Measurements from ENCODE around the gene CRIP1. TPM values are rescaled to one million over a fixed set of nuclear protein-coding genes. Genes with fewer than 3 reads are reported as not detected.

CRIP1 gene
- total RNA-seq, 4 donors from 2014 or later: 26.4 to 77.8 (median 33.5) TPM

DNA sequence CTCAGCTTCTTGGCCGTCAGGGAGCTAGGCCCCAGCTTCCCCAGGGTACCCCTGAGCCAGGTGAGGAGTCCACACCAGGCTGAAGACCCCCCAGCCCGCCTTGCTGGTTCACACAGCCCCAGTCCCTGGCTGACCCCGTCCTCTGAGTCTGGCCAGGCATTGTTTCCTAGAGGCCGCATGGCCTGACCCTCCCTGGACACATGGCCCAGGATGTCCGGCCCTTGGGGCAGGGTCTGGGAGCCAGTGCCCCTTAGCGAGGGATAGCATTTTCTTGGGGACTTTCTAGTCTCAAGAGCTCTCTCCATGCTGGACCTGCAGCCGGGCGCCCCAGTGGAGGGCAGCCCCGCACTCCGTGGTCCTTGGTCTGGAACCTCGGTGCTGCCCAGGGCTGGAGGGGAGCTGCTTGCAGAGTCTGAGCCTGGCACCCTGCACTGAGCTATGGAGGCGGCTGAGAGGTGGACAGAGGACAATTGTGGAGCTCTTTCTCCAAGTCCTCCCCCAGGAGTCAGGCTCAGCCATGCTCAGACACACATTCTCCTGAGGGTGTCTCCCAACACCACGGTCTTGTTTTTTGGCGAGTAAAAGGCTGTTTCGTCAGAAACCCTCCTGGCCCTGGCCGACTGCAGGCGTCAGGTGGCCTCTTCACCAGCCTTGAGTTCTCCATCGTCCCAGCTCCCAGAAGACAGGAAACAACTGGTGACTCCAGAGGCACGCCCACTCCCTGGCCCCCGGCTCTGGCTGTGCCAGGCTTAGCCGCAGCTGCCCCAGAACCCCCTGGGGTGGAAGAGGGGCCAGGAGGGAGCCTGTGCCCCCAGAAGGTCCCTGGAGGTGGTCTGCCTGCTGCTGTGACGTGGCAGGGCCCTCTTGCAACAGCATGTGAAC lies 29.7 kb upstream of the CRIP1 start:
- Histone ChIP-seq H3K4me3 (no peak overlapping the region), H3K4me1 (no peaks in the 10 kb centered on the region), H3K27me3 (no peaks in the 10 kb centered on the region), H3K27ac (peak overlapping the region in 1 of 4 donors; percentile 52), H3K9me3 (no peaks in the 10 kb centered on the region), H3K36me3 (peaks cover 0 to 89% (median 7%) of the 10 kb centered on the region in 3 donors)
- TF ChIP-seq POLR2A (IDR thresholded peaks at IDR 0.05): no peak
- TF ChIP-seq CTCF (IDR thresholded peaks at IDR 0.05): peak in 1 of 5 experiments; percentile 22
- no peak for DNase-seq (ENCODE audit: low spot score in 2 of 2)
- WGBS, 2 donors: 66 to 67% methylated on average over 17 to 20 of the region's 22 CpGs

DNA sequence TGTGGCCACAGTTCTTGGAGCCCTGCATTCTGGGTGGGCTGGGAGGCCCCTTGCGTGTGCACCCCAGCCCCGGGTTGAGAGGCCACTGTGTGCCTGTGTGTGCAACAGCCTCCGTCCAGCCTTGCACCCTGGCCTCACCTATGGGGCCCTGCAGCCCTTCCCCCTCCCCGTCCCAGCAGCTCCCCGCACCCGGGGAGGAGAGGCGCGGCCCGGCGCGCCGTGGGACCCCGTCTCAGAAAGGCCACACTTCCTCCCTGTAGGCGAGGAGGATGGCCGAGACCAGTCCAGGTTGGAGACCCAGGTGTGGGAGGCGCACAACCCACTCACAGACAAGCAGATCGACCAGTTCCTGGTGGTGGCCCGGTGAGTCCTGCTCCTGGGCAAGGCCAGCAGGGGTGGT lies 28.7 kb upstream of the CRIP1 start:
- TF ChIP-seq CTCF (IDR thresholded peaks at IDR 0.05) (no peak), POLR2A (IDR thresholded peaks at IDR 0.05) (no peak), EP300 (IDR thresholded peaks at IDR 0.05) (no peak)
- no peak for DNase-seq (ENCODE audit: low spot score in 2 of 2)
- Histone ChIP-seq H3K36me3 (peaks cover 0 to 89% (median 7%) of the 10 kb centered on the region in 3 donors), H3K9me3 (no peaks in the 10 kb centered on the region), H3K4me1 (no peaks in the 10 kb centered on the region), H3K4me3 (no peak overlapping the region), H3K27ac (no peak overlapping the region), H3K27me3 (no peaks in the 10 kb centered on the region)
- WGBS, 2 donors: 79 to 89% methylated on average over 13 to 18 of the region's 18 CpGs

GRCh38 chr14:105458571-105458970 lies 28.1 kb upstream of the CRIP1 start:
- Histone ChIP-seq H3K9me3 (no peaks in the 10 kb centered on the region), H3K4me1 (no peaks in the 10 kb centered on the region), H3K36me3 (peaks cover 0 to 89% (median 7%) of the 10 kb centered on the region in 3 donors), H3K27ac (no peak overlapping the region), H3K27me3 (no peaks in the 10 kb centered on the region), H3K4me3 (no peak overlapping the region)
- WGBS, 2 donors: 81 to 83% methylated on average over 8 to 11 of the region's 14 CpGs
- TF ChIP-seq CTCF (IDR thresholded peaks at IDR 0.05): no peak
- DNase-seq (ENCODE audit: low spot score in 2 of 2): no peak

DNA sequence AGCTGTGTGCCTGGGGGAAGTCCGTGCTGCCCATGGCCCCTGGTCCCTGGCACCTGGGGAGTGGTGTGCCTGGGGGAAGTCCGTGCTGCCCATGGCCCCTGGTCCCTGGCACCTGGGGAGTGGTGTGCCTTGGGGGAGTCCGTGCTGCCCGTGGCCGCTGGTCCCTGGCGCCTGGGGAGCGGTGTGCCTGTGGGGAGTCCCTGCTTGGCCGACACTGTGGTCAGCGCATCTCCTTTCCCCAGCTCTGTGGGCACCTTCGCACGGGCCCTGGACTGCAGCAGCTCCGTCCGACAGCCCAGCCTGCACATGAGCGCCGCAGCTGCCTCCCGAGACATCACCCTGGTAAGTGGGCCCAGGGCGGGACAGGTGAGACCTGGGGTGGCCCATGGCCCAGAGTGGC lies 26.6 kb upstream of the CRIP1 start:
- Histone ChIP-seq H3K4me1 (no peaks in the 10 kb centered on the region), H3K9me3 (no peaks in the 10 kb centered on the region), H3K36me3 (peaks cover 0 to 89% (median 7%) of the 10 kb centered on the region in 3 donors), H3K4me3 (no peak overlapping the region), H3K27me3 (no peaks in the 10 kb centered on the region), H3K27ac (no peak overlapping the region)
- TF ChIP-seq EP300 (IDR thresholded peaks at IDR 0.05): no peak
- no peak for TF ChIP-seq CTCF (IDR thresholded peaks at IDR 0.05)
- no peak for TF ChIP-seq POLR2A (IDR thresholded peaks at IDR 0.05)
- DNase-seq (ENCODE audit: low spot score in 2 of 2): no peak
- WGBS, 2 donors: 95 to 100% methylated on average over 4 to 17 of the region's 17 CpGs

DNA sequence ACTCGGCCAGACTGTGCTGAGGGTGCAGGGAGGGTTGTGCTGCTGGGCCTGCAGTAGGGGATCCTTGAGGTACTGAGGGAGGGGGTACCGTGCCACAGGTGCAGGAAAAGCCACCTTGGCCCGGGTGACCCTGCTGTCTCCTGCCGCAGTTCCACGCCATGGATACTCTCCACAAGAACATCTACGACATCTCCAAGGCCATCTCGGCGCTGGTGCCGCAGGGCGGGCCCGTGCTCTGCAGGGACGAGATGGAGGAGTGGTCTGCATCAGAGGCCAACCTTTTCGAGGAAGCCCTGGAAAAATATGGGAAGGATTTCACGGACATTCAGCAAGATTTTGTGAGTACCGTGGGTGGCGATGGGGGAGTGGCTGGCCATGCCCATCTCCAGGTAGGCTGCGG lies 26.1 kb upstream of the CRIP1 start:
- 90 to 94% methylated on average over 10 to 17 of the region's 17 CpGs for WGBS, 2 donors
- no peak for DNase-seq (ENCODE audit: low spot score in 2 of 2)
- no peaks in the 10 kb centered on the region for H3K9me3 ChIP-seq
- TF ChIP-seq CTCF (IDR thresholded peaks at IDR 0.05) (no peak), EP300 (IDR thresholded peaks at IDR 0.05) (no peak), POLR2A (IDR thresholded peaks at IDR 0.05) (no peak)
- no peak overlapping the region for H3K4me3 ChIP-seq
- no peaks in the 10 kb centered on the region for H3K4me1 ChIP-seq
- no peak overlapping the region for H3K27ac ChIP-seq
- H3K27me3 ChIP-seq: no peaks in the 10 kb centered on the region
- H3K36me3 ChIP-seq: peaks cover 0 to 89% (median 7%) of the 10 kb centered on the region in 3 donors

All from tibial nerve (tissue), 4 donors.